Measurements from ENCODE around the gene B9D2.

The B9D2 gene

DNA sequence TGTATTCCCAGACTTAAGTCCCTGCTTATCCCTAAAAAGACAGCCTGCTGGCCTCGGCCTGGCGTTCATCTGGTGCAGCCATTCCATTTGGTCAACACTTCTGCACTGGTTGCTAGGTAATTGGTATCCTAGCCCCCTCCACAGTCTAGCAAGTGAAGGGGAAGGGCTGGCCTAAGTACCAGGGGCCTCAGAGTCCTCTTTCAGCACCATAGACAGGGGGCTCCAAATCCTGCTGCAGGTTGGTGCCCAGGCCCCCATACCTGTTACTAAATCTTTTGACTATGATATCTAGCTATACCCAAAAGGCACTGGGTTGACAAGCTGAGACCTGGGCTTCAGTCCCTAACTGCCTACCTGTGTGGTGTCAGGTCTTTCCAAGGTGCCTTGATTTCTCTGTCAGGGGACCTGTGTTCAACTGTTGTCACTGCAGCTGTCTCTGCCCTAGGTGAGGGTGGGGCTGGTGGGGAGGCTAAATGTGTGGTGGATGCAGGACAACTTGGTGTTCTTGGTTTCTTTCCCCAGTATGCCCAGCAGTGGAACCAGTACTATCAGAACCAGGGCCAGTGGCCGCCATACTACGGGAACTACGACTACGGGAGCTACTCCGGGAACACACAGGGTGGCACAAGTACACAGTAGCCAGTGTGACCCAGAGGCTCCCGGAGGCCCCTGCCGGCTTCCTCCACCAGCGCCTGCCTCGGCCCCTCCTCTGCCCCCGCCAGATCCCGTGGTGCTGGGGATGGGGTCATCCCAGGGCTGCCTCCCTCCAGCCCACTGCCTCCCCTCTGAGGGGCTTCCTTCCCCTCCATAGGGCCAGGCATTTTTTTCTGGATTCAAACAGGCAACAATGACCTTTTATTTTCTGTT is 57.8 kb downstream of the B9D2 start:
- TF ChIP-seq, protein P1, sequence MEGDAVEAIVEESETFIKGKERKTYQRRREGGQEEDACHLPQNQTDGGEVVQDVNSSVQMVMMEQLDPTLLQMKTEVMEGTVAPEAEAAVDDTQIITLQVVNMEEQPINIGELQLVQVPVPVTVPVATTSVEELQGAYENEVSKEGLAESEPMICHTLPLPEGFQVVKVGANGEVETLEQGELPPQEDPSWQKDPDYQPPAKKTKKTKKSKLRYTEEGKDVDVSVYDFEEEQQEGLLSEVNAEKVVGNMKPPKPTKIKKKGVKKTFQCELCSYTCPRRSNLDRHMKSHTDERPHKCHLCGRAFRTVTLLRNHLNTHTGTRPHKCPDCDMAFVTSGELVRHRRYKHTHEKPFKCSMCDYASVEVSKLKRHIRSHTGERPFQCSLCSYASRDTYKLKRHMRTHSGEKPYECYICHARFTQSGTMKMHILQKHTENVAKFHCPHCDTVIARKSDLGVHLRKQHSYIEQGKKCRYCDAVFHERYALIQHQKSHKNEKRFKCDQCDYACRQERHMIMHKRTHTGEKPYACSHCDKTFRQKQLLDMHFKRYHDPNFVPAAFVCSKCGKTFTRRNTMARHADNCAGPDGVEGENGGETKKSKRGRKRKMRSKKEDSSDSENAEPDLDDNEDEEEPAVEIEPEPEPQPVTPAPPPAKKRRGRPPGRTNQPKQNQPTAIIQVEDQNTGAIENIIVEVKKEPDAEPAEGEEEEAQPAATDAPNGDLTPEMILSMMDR (IDR thresholded peaks at IDR 0.05; ENCODE audit: control insufficient read depth, extremely low read depth, insufficient read depth): no peak
- H3K4me3 ChIP-seq (ENCODE audit: low read depth, low read length): no peak overlapping the region
- no peak for DNase-seq (ENCODE audit: low read depth)

DNA sequence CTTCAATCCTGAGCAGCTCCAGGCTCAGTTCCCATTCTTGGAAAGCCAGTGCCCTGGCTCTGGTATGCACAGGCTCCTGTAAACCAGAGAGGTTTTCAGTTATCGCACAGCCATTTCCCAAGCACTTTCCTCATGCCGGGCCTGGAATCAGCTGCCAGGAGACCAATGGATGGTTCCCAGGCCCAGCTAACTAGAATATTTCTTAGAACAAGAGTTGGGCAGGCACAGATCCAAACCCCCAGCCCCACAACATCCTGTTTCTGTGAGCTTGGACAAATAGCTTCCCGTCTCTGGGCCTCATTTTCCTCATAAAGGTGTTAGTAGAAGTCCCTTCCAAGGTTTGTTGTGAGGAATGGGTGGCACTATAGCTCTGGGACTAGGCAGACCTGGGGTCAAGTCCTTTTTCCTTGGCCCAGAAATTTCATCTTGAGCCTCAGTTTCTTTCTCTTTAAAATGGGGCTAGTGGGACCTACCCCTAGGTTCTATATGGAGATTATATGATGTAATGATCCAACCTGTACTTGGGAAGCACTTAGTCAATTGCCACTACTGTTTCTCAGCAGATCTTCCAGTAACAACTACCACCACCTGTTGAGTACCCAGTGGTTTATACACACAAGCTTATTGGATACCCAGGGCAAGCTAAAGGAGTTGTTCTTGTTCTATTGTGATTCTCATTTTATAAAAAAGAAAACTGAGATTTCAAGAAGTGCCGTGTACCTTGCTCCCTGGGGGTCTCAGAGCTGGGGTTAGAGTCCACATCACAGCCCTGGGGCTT is 59.1 kb downstream of the B9D2 start:
- TF ChIP-seq, protein P1 (IDR thresholded peaks at IDR 0.05; ENCODE audit: control insufficient read depth, extremely low read depth, insufficient read depth): no peak
- no peak overlapping the region for H3K4me3 ChIP-seq (ENCODE audit: low read depth, low read length)
- DNase-seq (ENCODE audit: low read depth): no peak
